ENCODE measurements around the gene FBXL7.

DNA sequence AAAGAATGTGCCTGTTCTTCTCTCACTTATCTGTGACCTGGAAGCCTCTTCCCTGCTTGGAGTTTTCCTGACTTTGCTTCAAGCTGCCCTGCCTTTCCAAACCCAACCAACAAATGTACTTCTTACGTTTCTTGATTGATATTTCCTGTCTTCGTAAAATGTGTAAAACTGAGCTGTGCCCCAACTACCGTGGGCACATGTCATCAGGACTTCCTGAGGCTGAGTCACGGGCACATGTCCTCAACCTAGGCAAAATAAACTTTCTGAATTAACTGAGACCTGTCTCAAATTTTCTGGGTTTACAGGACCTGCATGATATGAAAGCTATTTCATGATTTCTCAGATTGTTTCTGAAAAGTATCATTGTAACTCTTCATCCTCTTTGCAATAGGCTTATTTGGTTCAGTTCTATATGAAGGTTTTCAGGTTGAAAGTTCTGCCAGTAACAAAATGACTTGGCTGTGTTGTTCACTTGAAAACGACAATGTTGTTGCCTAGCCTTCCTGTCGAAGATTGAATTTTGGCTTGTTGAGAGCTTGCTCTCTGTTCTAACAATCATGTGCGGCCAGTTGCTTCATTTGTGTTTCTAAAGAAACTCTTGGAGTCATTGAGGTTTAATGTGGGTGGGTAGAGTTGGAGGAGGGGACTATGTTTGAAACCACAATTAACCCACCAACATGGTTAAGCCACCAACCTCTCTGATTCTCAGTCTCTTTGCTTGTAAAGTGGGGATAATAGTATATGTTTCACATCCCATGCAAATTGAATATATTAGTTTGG, 145.6 kb downstream of the FBXL7 start:
- TF ChIP-seq, protein P1, sequence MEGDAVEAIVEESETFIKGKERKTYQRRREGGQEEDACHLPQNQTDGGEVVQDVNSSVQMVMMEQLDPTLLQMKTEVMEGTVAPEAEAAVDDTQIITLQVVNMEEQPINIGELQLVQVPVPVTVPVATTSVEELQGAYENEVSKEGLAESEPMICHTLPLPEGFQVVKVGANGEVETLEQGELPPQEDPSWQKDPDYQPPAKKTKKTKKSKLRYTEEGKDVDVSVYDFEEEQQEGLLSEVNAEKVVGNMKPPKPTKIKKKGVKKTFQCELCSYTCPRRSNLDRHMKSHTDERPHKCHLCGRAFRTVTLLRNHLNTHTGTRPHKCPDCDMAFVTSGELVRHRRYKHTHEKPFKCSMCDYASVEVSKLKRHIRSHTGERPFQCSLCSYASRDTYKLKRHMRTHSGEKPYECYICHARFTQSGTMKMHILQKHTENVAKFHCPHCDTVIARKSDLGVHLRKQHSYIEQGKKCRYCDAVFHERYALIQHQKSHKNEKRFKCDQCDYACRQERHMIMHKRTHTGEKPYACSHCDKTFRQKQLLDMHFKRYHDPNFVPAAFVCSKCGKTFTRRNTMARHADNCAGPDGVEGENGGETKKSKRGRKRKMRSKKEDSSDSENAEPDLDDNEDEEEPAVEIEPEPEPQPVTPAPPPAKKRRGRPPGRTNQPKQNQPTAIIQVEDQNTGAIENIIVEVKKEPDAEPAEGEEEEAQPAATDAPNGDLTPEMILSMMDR (IDR thresholded peaks at IDR 0.05) = no peak
- no peak for TF ChIP-seq EZH2 (IDR thresholded peaks at IDR 0.05; ENCODE audit: borderline replicate concordance, insufficient read depth, low read depth, low read length, poor library complexity, severe bottlenecking)

Measured in B cell (primary cell).